PC-9 (cell line): ENCODE measurements around the gene ARHGAP6. TPM values are rescaled to one million over a fixed set of nuclear protein-coding genes. Genes with fewer than 3 reads are reported as not detected.

ENCODE experiments used
- BruUV-seq: library from RNA; stranded (reverse); fragments of 400-500 nt; replicated peaks from 2 replicates; lab custom pipeline; 2021; lab: Mats Ljungman, UMichigan
- CTCF ChIA-PET: fragments of 300-600 bp; sonication (Branson Sonifier 250); formaldehyde crosslinking; loops from one replicate; lab custom pipeline; 2022; ENCODE audit warnings: antibody characterized with exemption; lab: Charles Lee
- POLR2A ChIA-PET: fragments of 300-600 bp; sonication (Branson Sonifier 250); formaldehyde crosslinking; loops from one replicate; lab custom pipeline; 2022; ENCODE audit warnings: antibody characterized with exemption; ENCODE audit not compliant: unreplicated experiment; lab: Charles Lee
- DNase-seq, 2 experiments: peaks; one replicate each; pipeline versions ENCODE4 v3.0.0 to v3.0.0-alpha.2; 2015 to 2022; ENCODE audit warnings: mixed read lengths in 1 of 2
- H2AFZ ChIP-seq: fragments of 200-600 bp; sonication (generic); 2 replicates; pipeline ENCODE4 v1.8.1; 2017; ENCODE audit warnings: antibody characterized with exemption
- H3F3A ChIP-seq: fragments of 200-600 bp; sonication (generic); 2 replicates; pipeline ENCODE4 v1.8.1; 2017; ENCODE audit warnings: antibody characterized with exemption, mild to moderate bottlenecking, low read depth; ENCODE audit not compliant: insufficient read depth
- H3K27ac ChIP-seq: fragments of 200-600 bp; sonication (generic); 2 replicates; pipeline ENCODE4 v1.6.1; 2016; ENCODE audit warnings: mixed run types
- H3K27me3 ChIP-seq: fragments of 200-600 bp; sonication (generic); 2 replicates; pipeline ENCODE4 v1.6.1; 2016; ENCODE audit warnings: low read depth, mixed run types; ENCODE audit not compliant: insufficient read depth
- H3K36me3 ChIP-seq: fragments of 200-600 bp; sonication (generic); 2 replicates; pipeline ENCODE4 v1.6.1; 2016; ENCODE audit warnings: low read depth, mixed run types
- H3K4me1 ChIP-seq: fragments of 200-600 bp; sonication (generic); replicated peaks from 2 replicates; pipeline ENCODE4 v1.6.1; 2016; ENCODE audit warnings: mixed run types; ENCODE audit not compliant: insufficient read depth
- H3K4me2 ChIP-seq: fragments of 200-600 bp; sonication (generic); 2 replicates; pipeline ENCODE4 v1.6.1; 2017; ENCODE audit warnings: mixed run types
- H3K4me3 ChIP-seq: fragments of 200-600 bp; sonication (generic); 2 replicates; pipeline ENCODE4 v1.6.1; 2016; ENCODE audit warnings: mixed run types
- H3K79me2 ChIP-seq: fragments of 200-600 bp; sonication (generic); 2 replicates; pipeline ENCODE4 v1.6.1; 2017; ENCODE audit warnings: low read depth, mixed run types
- H3K9me2 ChIP-seq: fragments of 200-600 bp; sonication (generic); 2 replicates; pipeline ENCODE4 v1.8.1; 2017; ENCODE audit warnings: mild to moderate bottlenecking; ENCODE audit not compliant: insufficient read depth
- H3K9me3 ChIP-seq: fragments of 200-600 bp; sonication (generic); 2 replicates; pipeline ENCODE4 v1.8.1; 2016; ENCODE audit warnings: low read depth; ENCODE audit not compliant: insufficient read depth
- H4K20me1 ChIP-seq: fragments of 200-600 bp; sonication (generic); 2 replicates; pipeline ENCODE4 v1.8.1; 2017; ENCODE audit not compliant: insufficient read depth
- CTCF ChIP-seq: fragments of 200-600 bp; sonication (generic); conservative IDR thresholded peaks from 2 replicates; pipeline ENCODE4 v1.6.1; 2017; ENCODE audit warnings: mixed run types, antibody characterized with exemption, mild to moderate bottlenecking, moderate library complexity
- EZH2 ChIP-seq: fragments of 200-600 bp; sonication (generic); IDR thresholded peaks from 2 replicates; pipeline ENCODE4 v1.8.0; 2017; ENCODE audit warnings: antibody characterized with exemption, low read depth
- intact Hi-C: fragments of 100-400 bp; cut with micrococcal nuclease; formaldehyde crosslinking; loops from one replicate; pipeline ENCODE4 v1.10.0; 2022; ENCODE audit not compliant: unreplicated experiment
- total RNA-seq: library from RNA; stranded (reverse); gene quantifications from 2 replicates; pipeline ENCODE4 v1.2.3, GENCODE V29; 2021

The ARHGAP6 gene
- total RNA-seq, 1 experiment from 2014 or later: not detected

- TF ChIP-seq EZH2 (no peak), CTCF (no peak)
These were observed 244.9 kb downstream of the ARHGAP6 start for GRCh38 chrX:11420851-11421250.

GRCh38 chrX:11419102-11419501 lies 246.6 kb downstream of the ARHGAP6 start:
- Histone ChIP-seq H3K4me3 (no peak overlapping the region), H3K79me2 (no peaks in the 10 kb centered on the region), H3F3A (no peaks in the 10 kb centered on the region), H3K36me3 (no peaks in the 10 kb centered on the region), H3K27ac (no peak overlapping the region), H4K20me1 (no peaks in the 10 kb centered on the region), H3K4me1 (no peaks in the 10 kb centered on the region), H3K4me2 (no peak overlapping the region), H3K9me3 (no peaks in the 10 kb centered on the region), H3K9me2 (no peaks in the 10 kb centered on the region), H3K27me3 (no peaks in the 10 kb centered on the region), H2AFZ (no peak overlapping the region)
- ChIA-PET POLR2A (no interaction called here), CTCF (no interaction called here)
- TF ChIP-seq CTCF (no peak), EZH2 (no peak)
- intact Hi-C loops: no loop called here
- BruUV-seq: no TSS peak
- no peak for DNase-seq

More at GRCh38 chrX:11420851-11421250, 244.9 kb downstream of the ARHGAP6 start:
- no peak overlapping the region for H3K27ac ChIP-seq
- no peaks in the 10 kb centered on the region for H3K9me3 ChIP-seq
- intact Hi-C loops: no loop called here
- no peaks in the 10 kb centered on the region for H3K9me2 ChIP-seq
- no peaks in the 10 kb centered on the region for H3K36me3 ChIP-seq
- DNase-seq: no peak
- H3K4me2 ChIP-seq: no peak overlapping the region
- no peaks in the 10 kb centered on the region for H3F3A ChIP-seq
- POLR2A ChIA-PET: no interaction called here
- no peaks in the 10 kb centered on the region for H3K27me3 ChIP-seq
- no peaks in the 10 kb centered on the region for H3K4me1 ChIP-seq
- H4K20me1 ChIP-seq: no peaks in the 10 kb centered on the region
- no peak overlapping the region for H3K4me3 ChIP-seq
- CTCF ChIA-PET: no interaction called here
- H2AFZ ChIP-seq: no peak overlapping the region
- BruUV-seq: no TSS peak
- no peaks in the 10 kb centered on the region for H3K79me2 ChIP-seq

GRCh38 chrX:11416600-11416999 lies 249.1 kb downstream of the ARHGAP6 start:
- TF ChIP-seq EZH2 (no peak), CTCF (no peak)
- no peaks in the 10 kb centered on the region for H3K9me2 ChIP-seq
- no peak overlapping the region for H2AFZ ChIP-seq
- no peaks in the 10 kb centered on the region for H3K79me2 ChIP-seq
- no peaks in the 10 kb centered on the region for H3K27me3 ChIP-seq
- ChIA-PET CTCF (no interaction called here), POLR2A (no interaction called here)
- no peaks in the 10 kb centered on the region for H3K4me1 ChIP-seq
- intact Hi-C loops: no loop called here
- DNase-seq: no peak
- H3K4me2 ChIP-seq: no peak overlapping the region
- H3F3A ChIP-seq: no peaks in the 10 kb centered on the region
- no peak overlapping the region for H3K4me3 ChIP-seq
- no TSS peak for BruUV-seq
- no peak overlapping the region for H3K27ac ChIP-seq
- H3K36me3 ChIP-seq: no peaks in the 10 kb centered on the region
- H3K9me3 ChIP-seq: no peaks in the 10 kb centered on the region
- no peaks in the 10 kb centered on the region for H4K20me1 ChIP-seq
